ENCODE measurements around the gene GFRA3.
A peak's percentile ranks its signal among the peaks of the same experiment; 100 is the strongest.

Gene GFRA3

DNA sequence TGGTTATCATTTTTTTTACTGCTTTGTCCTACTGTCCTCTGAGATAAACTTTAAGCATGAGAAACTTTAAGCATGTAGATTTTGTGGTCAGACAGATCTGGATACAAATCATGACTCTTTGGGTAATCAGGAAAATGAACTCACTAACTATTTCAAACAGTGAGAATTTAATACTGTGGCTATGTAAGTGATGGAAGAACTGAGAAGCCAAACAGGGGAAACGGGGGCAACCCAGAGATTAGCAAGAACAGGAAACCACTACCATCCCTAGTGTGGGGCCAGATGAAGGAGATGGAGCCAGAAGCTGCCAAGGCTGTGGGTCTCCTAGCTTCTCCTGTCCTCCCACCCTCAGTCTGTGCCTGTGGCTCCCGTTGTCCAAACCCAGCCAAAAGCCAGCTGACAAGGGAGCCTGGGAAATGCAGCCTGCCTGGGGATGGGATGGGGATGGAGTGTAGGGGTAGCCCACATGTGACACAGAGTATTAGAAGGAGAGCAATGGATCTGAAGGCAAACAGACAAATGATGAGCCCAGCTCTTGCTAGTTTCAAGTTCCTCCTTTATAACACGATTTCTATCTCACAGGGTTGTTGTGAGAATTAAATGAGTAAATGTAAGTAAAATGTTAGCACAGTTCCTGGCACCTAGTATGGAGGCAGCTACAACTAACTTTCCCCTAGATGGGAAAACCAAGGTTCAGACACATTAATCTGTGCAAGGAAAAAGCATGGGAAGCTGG is 33.6 kb downstream of the GFRA3 start:
- H3K4me3 ChIP-seq (ENCODE audit: control insufficient read depth, low read depth, low read length), result no peak overlapping the region
- TF ChIP-seq, protein P1, sequence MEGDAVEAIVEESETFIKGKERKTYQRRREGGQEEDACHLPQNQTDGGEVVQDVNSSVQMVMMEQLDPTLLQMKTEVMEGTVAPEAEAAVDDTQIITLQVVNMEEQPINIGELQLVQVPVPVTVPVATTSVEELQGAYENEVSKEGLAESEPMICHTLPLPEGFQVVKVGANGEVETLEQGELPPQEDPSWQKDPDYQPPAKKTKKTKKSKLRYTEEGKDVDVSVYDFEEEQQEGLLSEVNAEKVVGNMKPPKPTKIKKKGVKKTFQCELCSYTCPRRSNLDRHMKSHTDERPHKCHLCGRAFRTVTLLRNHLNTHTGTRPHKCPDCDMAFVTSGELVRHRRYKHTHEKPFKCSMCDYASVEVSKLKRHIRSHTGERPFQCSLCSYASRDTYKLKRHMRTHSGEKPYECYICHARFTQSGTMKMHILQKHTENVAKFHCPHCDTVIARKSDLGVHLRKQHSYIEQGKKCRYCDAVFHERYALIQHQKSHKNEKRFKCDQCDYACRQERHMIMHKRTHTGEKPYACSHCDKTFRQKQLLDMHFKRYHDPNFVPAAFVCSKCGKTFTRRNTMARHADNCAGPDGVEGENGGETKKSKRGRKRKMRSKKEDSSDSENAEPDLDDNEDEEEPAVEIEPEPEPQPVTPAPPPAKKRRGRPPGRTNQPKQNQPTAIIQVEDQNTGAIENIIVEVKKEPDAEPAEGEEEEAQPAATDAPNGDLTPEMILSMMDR (conservative IDR thresholded peaks at IDR 0.05; ENCODE audit: control insufficient read depth, insufficient read depth, low read depth, low read length), result no peak
- no peak for DNase-seq (ENCODE audit: low read depth)

DNA sequence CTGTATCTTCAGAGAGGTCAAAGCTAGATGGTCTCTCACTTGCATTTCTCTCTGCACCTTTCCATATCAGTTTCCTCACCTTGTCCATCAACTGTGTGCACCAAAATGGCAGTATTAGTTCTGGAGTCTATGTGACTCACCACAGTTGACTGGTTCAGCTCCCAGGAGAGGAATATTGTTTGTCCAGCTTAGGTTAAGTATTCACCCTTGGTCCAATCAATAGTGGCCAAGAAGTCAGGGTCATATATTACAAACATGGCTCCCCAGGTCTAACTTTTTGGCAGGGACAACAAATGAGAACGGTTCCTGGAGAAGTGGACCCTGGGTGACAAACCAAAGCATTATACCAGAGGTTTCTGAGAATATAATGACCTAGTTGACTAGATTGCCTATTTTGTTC is 36.4 kb downstream of the GFRA3 start:
- DNase-seq (ENCODE audit: low read depth), result no peak

DNA sequence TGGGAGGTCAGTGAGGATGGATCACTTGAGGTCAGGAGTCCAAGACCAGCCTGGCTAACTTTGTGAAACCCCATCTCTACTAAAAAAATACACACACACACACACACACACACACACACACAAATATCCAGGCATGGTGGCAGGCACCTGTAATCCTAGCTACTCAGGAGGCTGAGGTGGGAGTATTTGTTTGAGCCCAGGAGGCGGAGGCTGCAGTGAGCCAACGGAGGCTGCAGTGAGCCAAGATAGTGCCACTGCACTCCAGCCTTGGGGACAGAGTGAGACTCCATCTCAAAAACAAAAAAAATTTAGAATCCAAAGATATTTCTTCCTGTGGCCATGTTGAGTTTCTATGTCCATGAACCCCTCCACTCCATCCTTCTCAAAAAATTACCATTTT is 39.8 kb downstream of the GFRA3 start:
- H3K4me3 ChIP-seq (ENCODE audit: control insufficient read depth, low read depth, low read length), result no peak overlapping the region
- DNase-seq (ENCODE audit: low read depth), result no peak
- TF ChIP-seq, protein P1 (conservative IDR thresholded peaks at IDR 0.05; ENCODE audit: control insufficient read depth, insufficient read depth, low read depth, low read length), result no peak

More for the DNA sequence above, 36.4 kb downstream of the GFRA3 start:
- TF ChIP-seq, protein P1 (conservative IDR thresholded peaks at IDR 0.05; ENCODE audit: control insufficient read depth, insufficient read depth, low read depth, low read length), result no peak
- no peak overlapping the region for H3K4me3 ChIP-seq (ENCODE audit: control insufficient read depth, low read depth, low read length)

DNA sequence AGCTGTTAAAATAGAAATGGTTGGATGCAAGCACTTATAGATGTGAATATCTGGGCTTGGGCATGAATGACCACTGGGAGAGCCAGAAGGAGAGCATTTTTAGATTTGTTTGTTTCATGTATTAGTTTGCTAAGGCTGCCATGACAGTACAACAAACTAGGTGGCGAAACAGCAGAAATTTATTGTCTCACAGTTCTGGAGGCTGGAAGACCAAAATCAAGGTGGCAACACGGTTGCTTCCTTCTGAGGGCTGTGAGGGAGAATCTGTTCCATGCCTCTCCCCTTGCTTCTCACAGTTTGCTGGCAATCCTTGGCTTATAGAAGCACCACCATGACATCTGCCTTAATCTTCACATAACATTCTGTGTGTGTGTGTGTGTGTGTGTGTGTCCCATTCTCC is 41.1 kb downstream of the GFRA3 start:
- H3K4me3 ChIP-seq (ENCODE audit: control insufficient read depth, low read depth, low read length), result no peak overlapping the region
- TF ChIP-seq, protein P1 (conservative IDR thresholded peaks at IDR 0.05; ENCODE audit: control insufficient read depth, insufficient read depth, low read depth, low read length), result no peak
- DNase-seq (ENCODE audit: low read depth), result no peak

DNA sequence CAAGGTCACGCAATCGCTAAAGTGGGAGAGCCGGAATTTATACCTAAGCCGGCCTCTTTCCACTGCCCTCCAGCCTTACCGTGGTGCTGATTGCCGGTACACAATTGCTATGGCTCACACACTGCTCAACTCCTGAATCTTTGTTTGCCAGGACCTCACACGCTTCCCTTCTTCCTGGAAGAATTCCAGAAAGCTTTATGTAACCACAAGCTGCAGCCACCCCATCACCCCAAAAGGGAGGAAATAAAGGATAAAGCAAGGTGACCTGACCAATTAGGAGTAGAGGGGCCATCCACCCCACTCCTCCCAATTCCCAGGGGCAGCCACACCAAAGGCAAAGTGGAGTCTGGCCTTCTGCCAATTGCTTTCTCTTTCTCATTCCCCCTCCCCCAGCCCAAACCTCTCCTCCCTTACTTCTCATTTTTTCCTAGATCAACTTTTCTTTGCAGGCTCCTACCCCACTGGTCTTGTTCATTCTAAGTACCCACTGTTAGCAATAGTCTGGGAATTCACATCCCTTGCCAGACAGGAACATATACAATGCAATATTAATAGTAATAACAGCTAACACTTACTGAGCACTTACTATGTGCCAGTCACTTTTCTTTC is 43.3 kb downstream of the GFRA3 start:
- DNase-seq (ENCODE audit: low read depth), result peak; percentile 16
- TF ChIP-seq, protein P1 (conservative IDR thresholded peaks at IDR 0.05; ENCODE audit: control insufficient read depth, insufficient read depth, low read depth, low read length), result no peak
- no peak overlapping the region for H3K4me3 ChIP-seq (ENCODE audit: control insufficient read depth, low read depth, low read length)

DNA sequence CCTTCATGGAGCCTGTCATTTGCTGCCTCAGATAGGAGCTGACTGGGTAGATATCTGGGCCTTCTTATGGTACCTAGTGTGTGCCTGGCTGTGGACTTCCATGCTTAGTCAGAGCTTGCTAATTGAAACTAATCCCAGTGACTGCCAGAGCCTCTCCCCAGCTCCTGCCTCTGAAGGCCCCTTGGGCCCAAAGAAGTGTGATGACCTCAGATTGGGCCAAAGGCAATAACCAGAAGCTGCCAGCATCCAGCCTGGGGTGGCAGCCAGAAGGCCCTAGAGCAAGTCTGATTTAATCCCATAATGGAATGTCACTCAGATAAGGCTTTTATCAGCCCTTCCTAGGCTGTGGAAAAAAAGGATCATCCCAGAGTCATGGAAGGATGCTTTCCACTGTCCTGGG is 44.2 kb downstream of the GFRA3 start:
- TF ChIP-seq, protein P1 (conservative IDR thresholded peaks at IDR 0.05; ENCODE audit: control insufficient read depth, insufficient read depth, low read depth, low read length), result no peak
- no peak overlapping the region for H3K4me3 ChIP-seq (ENCODE audit: control insufficient read depth, low read depth, low read length)
- DNase-seq (ENCODE audit: low read depth), result peak; percentile 47

Measured in fibroblast of mammary gland (primary cell).